HCT116 (cell line): ENCODE data around the gene MAPK8IP3.

Source experiments
- ATF3 ChIP-seq: IDR thresholded peaks from 2 replicates; pipeline ENCODE4 v1.6.1; 2012
- CEBPB ChIP-seq: IDR thresholded peaks from 2 replicates; pipeline ENCODE4 v1.6.1; 2012; ENCODE audit warnings: low read depth
- EZH2 ChIP-seq: fragments of 200-600 bp; sonication (generic); IDR thresholded peaks from 2 replicates; pipeline ENCODE4 v1.6.1; 2017; ENCODE audit warnings: antibody characterized with exemption, mixed run types
- EZH2phosphoT487 ChIP-seq: fragments of 200-600 bp; IDR thresholded peaks from 2 replicates; pipeline ENCODE4 v1.6.1; 2018; ENCODE audit warnings: antibody characterized with exemption, borderline replicate concordance
- JUND ChIP-seq: IDR thresholded peaks from 2 replicates; pipeline ENCODE4 v1.6.1; 2012
- MAX ChIP-seq: IDR thresholded peaks from 2 replicates; pipeline ENCODE4 v1.6.1; 2012
- POLR2A ChIP-seq: IDR thresholded peaks from 2 replicates; pipeline ENCODE4 v1.7.0; 2011; ENCODE audit warnings: borderline replicate concordance; ENCODE audit not compliant: insufficient read depth, insufficient read length; ENCODE audit errors: extremely low read depth
- POLR2AphosphoS5 ChIP-seq: IDR thresholded peaks from 2 replicates; pipeline ENCODE4 v1.6.1; 2011; ENCODE audit warnings: mild to moderate bottlenecking, low read depth, low read length, moderate library complexity
- SP1 ChIP-seq: IDR thresholded peaks from 2 replicates; pipeline ENCODE4 v1.6.1; 2012; ENCODE audit warnings: low read depth
- TF ChIP-seq, protein P1 (sequence below), 3 experiments: fragments of 200-600 bp in 1 of 3; sonication (generic) in 1 of 3; IDR thresholded peaks in 2 of 3; conservative IDR thresholded peaks in 1 of 3; 2 replicates each; pipeline ENCODE4 v1.5.1; 2012 to 2017; ENCODE audit warnings: low read depth in 2 of 3, low read length in 2 of 3, antibody characterized with exemption in 1 of 3, borderline replicate concordance in 1 of 3, control low read depth in 1 of 3, mild to moderate bottlenecking in 1 of 3, mixed read lengths in 1 of 3, mixed run types in 1 of 3, moderate library complexity in 1 of 3; ENCODE audit not compliant: insufficient read depth in 1 of 3
- TF ChIP-seq, protein P2 (sequence below): IDR thresholded peaks from 2 replicates; pipeline ENCODE4 v1.6.1; 2012; ENCODE audit warnings: low read depth

GRCh38 chr16:1729445-1729844, 23.4 kb downstream of the MAPK8IP3 start:
- TF ChIP-seq, protein P1, sequence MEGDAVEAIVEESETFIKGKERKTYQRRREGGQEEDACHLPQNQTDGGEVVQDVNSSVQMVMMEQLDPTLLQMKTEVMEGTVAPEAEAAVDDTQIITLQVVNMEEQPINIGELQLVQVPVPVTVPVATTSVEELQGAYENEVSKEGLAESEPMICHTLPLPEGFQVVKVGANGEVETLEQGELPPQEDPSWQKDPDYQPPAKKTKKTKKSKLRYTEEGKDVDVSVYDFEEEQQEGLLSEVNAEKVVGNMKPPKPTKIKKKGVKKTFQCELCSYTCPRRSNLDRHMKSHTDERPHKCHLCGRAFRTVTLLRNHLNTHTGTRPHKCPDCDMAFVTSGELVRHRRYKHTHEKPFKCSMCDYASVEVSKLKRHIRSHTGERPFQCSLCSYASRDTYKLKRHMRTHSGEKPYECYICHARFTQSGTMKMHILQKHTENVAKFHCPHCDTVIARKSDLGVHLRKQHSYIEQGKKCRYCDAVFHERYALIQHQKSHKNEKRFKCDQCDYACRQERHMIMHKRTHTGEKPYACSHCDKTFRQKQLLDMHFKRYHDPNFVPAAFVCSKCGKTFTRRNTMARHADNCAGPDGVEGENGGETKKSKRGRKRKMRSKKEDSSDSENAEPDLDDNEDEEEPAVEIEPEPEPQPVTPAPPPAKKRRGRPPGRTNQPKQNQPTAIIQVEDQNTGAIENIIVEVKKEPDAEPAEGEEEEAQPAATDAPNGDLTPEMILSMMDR (IDR thresholded peaks at IDR 0.05 in 2 of 3, conservative IDR thresholded peaks at IDR 0.05 in 1 of 3; ENCODE audit: borderline replicate concordance in 1 of 3, insufficient read depth in 1 of 3, low read depth in 2 of 3, low read length in 2 of 3) = no peak
- no peak for TF ChIP-seq MAX
- no peak for TF ChIP-seq EZH2phosphoT487
- TF ChIP-seq JUND = no peak
- TF ChIP-seq POLR2A = no peak
- no peak for TF ChIP-seq CEBPB
- TF ChIP-seq ATF3 = no peak
- no peak for TF ChIP-seq SP1
- TF ChIP-seq POLR2AphosphoS5 = no peak
- TF ChIP-seq EZH2 = no peak
- TF ChIP-seq, protein P2, sequence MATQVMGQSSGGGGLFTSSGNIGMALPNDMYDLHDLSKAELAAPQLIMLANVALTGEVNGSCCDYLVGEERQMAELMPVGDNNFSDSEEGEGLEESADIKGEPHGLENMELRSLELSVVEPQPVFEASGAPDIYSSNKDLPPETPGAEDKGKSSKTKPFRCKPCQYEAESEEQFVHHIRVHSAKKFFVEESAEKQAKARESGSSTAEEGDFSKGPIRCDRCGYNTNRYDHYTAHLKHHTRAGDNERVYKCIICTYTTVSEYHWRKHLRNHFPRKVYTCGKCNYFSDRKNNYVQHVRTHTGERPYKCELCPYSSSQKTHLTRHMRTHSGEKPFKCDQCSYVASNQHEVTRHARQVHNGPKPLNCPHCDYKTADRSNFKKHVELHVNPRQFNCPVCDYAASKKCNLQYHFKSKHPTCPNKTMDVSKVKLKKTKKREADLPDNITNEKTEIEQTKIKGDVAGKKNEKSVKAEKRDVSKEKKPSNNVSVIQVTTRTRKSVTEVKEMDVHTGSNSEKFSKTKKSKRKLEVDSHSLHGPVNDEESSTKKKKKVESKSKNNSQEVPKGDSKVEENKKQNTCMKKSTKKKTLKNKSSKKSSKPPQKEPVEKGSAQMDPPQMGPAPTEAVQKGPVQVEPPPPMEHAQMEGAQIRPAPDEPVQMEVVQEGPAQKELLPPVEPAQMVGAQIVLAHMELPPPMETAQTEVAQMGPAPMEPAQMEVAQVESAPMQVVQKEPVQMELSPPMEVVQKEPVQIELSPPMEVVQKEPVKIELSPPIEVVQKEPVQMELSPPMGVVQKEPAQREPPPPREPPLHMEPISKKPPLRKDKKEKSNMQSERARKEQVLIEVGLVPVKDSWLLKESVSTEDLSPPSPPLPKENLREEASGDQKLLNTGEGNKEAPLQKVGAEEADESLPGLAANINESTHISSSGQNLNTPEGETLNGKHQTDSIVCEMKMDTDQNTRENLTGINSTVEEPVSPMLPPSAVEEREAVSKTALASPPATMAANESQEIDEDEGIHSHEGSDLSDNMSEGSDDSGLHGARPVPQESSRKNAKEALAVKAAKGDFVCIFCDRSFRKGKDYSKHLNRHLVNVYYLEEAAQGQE = no peak
